Left ventricle myocardium inferior (tissue), 1 donor: ENCODE results near the gene SLC9A6. TPM values are rescaled to one million over a fixed set of nuclear protein-coding genes. Genes with fewer than 3 reads are reported as not detected.

ENCODE experiments used
- DNase-seq: peaks from one replicate; pipeline ENCODE4 v3.0.0-alpha.2; 2020
- H3K27ac ChIP-seq: fragments of 200-600 bp; replicated peaks from 2 replicates; pipeline ENCODE4 v1.8.0; 2021
- H3K27me3 ChIP-seq: fragments of 200-600 bp; 2 replicates; pipeline ENCODE4 v1.8.0; 2021; ENCODE audit warnings: low read depth
- H3K36me3 ChIP-seq: fragments of 200-600 bp; 2 replicates; pipeline ENCODE4 v1.8.0; 2021
- H3K4me1 ChIP-seq: fragments of 200-600 bp; 2 replicates; pipeline ENCODE4 v1.8.0; 2021
- H3K4me3 ChIP-seq: fragments of 200-600 bp; 2 replicates; pipeline ENCODE4 v1.8.0; 2021; ENCODE audit warnings: mild to moderate bottlenecking, moderate library complexity
- H3K9me3 ChIP-seq: fragments of 200-600 bp; replicated peaks from 2 replicates; pipeline ENCODE4 v1.8.0; 2021
- intact Hi-C: fragments of 100-400 bp; cut with micrococcal nuclease; formaldehyde crosslinking; loops from one replicate; pipeline ENCODE4 v1.11.0; 2022
- total RNA-seq: library from RNA; stranded (reverse); fragmentation: NEBNext Ultra II Directional; extraction: Animal tissue kit (Norgen Biotek cat#: 25700); gene quantifications from one replicate; pipeline ENCODE4 v1.2.1, GENCODE V29; 2021
- TF ChIP-seq, protein P1 (sequence below): fragments of 200-600 bp; IDR thresholded peaks from 2 replicates; pipeline ENCODE4 v1.8.0; 2021; ENCODE audit warnings: antibody characterized with exemption, mild to moderate bottlenecking, borderline replicate concordance
- donor health status: DM: no; HTN: yes; CAD: no; lungs with severe emphysema.

Gene SLC9A6
- total RNA-seq, 1 donor from 2014 or later, result 15.6 TPM

GRCh38 chrX:135974279-135974856 is 10.9 kb upstream of the SLC9A6 start:
- intact Hi-C loops, result no loop called here
- H3K27ac ChIP-seq, result peak overlapping the region; percentile 69
- no peaks in the 10 kb centered on the region for H3K9me3 ChIP-seq

DNA sequence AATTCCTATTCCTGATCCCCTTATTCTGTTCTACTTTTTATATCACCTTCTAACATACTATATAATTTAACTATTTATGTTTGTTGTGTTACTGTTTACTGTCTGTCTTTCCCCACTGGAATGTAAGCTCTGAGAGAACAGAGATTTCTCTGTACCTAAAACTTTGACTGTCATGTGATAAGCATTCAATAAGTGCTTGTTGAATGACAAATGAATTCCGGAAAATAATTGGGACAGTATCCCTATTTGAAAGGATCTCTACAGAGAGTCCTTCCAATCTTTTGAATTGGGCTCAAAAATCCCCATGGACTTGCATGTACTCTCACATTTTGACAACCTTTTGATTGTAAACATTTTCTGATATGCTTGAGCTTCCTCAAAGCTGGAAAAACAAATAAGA is 9.8 kb upstream of the SLC9A6 start:
- no peaks in the 10 kb centered on the region for H3K9me3 ChIP-seq
- intact Hi-C loops, result no loop called here
- TF ChIP-seq, protein P1, sequence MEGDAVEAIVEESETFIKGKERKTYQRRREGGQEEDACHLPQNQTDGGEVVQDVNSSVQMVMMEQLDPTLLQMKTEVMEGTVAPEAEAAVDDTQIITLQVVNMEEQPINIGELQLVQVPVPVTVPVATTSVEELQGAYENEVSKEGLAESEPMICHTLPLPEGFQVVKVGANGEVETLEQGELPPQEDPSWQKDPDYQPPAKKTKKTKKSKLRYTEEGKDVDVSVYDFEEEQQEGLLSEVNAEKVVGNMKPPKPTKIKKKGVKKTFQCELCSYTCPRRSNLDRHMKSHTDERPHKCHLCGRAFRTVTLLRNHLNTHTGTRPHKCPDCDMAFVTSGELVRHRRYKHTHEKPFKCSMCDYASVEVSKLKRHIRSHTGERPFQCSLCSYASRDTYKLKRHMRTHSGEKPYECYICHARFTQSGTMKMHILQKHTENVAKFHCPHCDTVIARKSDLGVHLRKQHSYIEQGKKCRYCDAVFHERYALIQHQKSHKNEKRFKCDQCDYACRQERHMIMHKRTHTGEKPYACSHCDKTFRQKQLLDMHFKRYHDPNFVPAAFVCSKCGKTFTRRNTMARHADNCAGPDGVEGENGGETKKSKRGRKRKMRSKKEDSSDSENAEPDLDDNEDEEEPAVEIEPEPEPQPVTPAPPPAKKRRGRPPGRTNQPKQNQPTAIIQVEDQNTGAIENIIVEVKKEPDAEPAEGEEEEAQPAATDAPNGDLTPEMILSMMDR, result no peak
- no peak for DNase-seq
- peaks cover 24% of the 10 kb centered on the region for H3K4me1 ChIP-seq
- no peaks in the 10 kb centered on the region for H3K36me3 ChIP-seq
- no peak overlapping the region for H3K4me3 ChIP-seq
- no peaks in the 10 kb centered on the region for H3K27me3 ChIP-seq
- no peak overlapping the region for H3K27ac ChIP-seq

More at GRCh38 chrX:135974279-135974856, 10.9 kb upstream of the SLC9A6 start:
- H3K36me3 ChIP-seq, result no peaks in the 10 kb centered on the region
- H3K27me3 ChIP-seq, result no peaks in the 10 kb centered on the region
- TF ChIP-seq, protein P1, result no peak
- peak overlapping the region; percentile 63 for H3K4me3 ChIP-seq
- peak; percentile 81 for DNase-seq
- peaks cover 24% of the 10 kb centered on the region for H3K4me1 ChIP-seq

- H3K9me3 ChIP-seq, result no peaks in the 10 kb centered on the region
- intact Hi-C loops, result no loop called here
These were observed 7.6 kb upstream of the SLC9A6 start for GRCh38 chrX:135977611-135978010.

GRCh38 chrX:135981010-135981409 is 4.2 kb upstream of the SLC9A6 start:
- no peak for DNase-seq

More at GRCh38 chrX:135977611-135978010, 7.6 kb upstream of the SLC9A6 start:
- Histone ChIP-seq H3K36me3 (no peaks in the 10 kb centered on the region), H3K4me3 (no peak overlapping the region), H3K27me3 (no peaks in the 10 kb centered on the region), H3K4me1 (peaks cover 9% of the 10 kb centered on the region), H3K27ac (no peak overlapping the region)
- TF ChIP-seq, protein P1, result no peak
- DNase-seq, result no peak

DNA sequence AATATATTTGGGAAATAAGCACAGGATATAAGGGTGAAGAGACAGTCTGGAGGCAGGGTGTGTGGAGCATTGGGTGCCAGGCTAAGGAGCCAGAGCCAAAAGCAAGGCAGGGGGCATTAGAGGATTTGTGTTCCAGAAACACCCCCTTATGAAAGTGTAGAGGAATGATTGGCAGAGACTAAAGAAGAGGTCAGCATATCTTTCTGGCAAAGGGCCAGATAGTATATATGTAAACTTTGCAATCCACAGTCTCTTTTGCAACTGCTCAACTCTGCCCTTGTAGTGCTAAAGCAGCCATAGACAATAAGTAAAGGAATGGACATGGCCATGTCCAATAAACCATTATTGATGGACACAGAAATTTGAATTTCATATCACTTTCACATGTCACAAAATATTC is 3.6 kb upstream of the SLC9A6 start:
- H3K27me3 ChIP-seq, result no peaks in the 10 kb centered on the region
- H3K27ac ChIP-seq, result no peak overlapping the region
- peaks cover 18% of the 10 kb centered on the region for H3K4me1 ChIP-seq
- no peak overlapping the region for H3K4me3 ChIP-seq
- TF ChIP-seq, protein P1, result no peak
- intact Hi-C loops, result no loop called here
- no peak for DNase-seq
- H3K9me3 ChIP-seq, result no peaks in the 10 kb centered on the region
- H3K36me3 ChIP-seq, result no peaks in the 10 kb centered on the region

More at GRCh38 chrX:135981010-135981409, 4.2 kb upstream of the SLC9A6 start:
- peaks cover 12% of the 10 kb centered on the region for H3K4me1 ChIP-seq
- H3K9me3 ChIP-seq, result no peaks in the 10 kb centered on the region
- H3K27ac ChIP-seq, result no peak overlapping the region
- no peak overlapping the region for H3K4me3 ChIP-seq
- TF ChIP-seq, protein P1, result no peak
- no peaks in the 10 kb centered on the region for H3K27me3 ChIP-seq
- intact Hi-C loops, result no loop called here
- H3K36me3 ChIP-seq, result no peaks in the 10 kb centered on the region
